ENCODE results near the gene MKRN3. TPM values are rescaled to one million over a fixed set of nuclear protein-coding genes. Genes with fewer than 3 reads are reported as not detected.

The MKRN3 gene
- polyA plus RNA-seq, 1 experiment: 1.2 TPM

DNA sequence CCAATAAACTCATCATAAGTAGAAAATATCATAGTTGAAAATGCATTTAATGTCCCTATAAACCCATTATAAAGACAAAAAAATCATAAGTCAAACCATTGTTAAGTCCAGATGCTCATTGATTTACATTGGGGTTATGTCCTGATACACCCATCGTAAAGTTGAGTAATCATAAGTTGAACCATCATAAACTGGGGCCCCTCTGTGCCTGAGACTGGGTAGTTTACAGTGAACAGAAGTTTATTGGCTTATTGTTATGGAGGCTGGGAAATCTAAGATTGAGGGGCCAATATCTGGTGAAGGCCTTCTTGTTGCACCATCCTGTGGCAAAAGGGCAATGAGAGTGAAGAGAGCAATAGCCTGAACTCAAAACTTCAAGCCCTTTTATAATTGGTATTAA, 10.6 kb downstream of the MKRN3 start:
- DNase-seq (ENCODE audit: low read depth, low spot score): no peak
- CTCF ChIA-PET: no interaction called here
- peaks cover 8% of the 10 kb centered on the region; the same call in 1 of the 2 replicates for H3K9me3 ChIP-seq (ENCODE audit: control insufficient read depth, insufficient read depth, low read length)

DNA sequence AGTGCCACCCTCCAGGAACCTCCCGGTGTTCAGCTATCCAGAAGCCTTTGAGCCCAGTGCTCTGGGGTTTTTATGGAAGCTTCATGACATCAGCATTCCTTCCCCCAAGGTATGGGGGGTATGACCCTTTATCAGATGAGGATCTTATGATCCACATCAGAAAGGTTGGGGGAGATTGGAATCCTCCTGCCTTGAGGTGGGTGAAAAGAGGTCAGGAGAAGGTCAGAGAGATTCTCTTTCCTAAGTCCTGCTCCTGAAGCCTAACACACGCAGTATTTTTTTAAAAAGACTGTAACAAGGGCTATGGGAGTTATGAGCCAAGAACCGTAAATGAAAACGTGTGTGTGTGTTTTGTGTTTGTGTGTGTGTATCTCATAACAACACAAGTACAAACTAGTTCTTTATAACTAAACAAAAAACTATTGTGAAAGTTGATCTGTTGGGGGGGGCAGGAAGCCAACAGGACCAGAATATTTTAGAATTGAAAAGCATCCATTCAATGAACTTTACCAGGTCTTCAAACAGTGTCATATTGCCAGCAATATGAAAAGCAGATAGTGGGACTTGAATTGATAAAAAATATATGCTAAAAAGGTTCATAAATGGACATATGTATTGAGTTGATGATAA, 13.2 kb downstream of the MKRN3 start:
- peaks cover 12% of the 10 kb centered on the region for H3K9me3 ChIP-seq (ENCODE audit: control insufficient read depth, insufficient read depth, low read length)
- no peak overlapping the region for H3K4me3 ChIP-seq (ENCODE audit: low read depth, low read length)
- TF ChIP-seq, protein P1, sequence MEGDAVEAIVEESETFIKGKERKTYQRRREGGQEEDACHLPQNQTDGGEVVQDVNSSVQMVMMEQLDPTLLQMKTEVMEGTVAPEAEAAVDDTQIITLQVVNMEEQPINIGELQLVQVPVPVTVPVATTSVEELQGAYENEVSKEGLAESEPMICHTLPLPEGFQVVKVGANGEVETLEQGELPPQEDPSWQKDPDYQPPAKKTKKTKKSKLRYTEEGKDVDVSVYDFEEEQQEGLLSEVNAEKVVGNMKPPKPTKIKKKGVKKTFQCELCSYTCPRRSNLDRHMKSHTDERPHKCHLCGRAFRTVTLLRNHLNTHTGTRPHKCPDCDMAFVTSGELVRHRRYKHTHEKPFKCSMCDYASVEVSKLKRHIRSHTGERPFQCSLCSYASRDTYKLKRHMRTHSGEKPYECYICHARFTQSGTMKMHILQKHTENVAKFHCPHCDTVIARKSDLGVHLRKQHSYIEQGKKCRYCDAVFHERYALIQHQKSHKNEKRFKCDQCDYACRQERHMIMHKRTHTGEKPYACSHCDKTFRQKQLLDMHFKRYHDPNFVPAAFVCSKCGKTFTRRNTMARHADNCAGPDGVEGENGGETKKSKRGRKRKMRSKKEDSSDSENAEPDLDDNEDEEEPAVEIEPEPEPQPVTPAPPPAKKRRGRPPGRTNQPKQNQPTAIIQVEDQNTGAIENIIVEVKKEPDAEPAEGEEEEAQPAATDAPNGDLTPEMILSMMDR (IDR thresholded peaks at IDR 0.05; ENCODE audit: low read depth, low read length): no peak
- DNase-seq (ENCODE audit: low read depth, low spot score): no peak
- CTCF ChIA-PET: no interaction called here
- POLR2A ChIA-PET: no interaction called here
- no peak overlapping the region for H3K27ac ChIP-seq (ENCODE audit: low read depth, low read length)
- H3K27me3 ChIP-seq (ENCODE audit: control insufficient read depth, insufficient read depth, low read length): no peaks in the 10 kb centered on the region

More for the DNA sequence above, 10.6 kb downstream of the MKRN3 start:
- TF ChIP-seq, protein P1 (IDR thresholded peaks at IDR 0.05; ENCODE audit: low read depth, low read length): no peak
- no peak overlapping the region for H3K4me3 ChIP-seq (ENCODE audit: low read depth, low read length)
- H3K27me3 ChIP-seq (ENCODE audit: control insufficient read depth, insufficient read depth, low read length): no peaks in the 10 kb centered on the region
- POLR2A ChIA-PET: no interaction called here
- H3K27ac ChIP-seq (ENCODE audit: low read depth, low read length): no peak overlapping the region

DNA sequence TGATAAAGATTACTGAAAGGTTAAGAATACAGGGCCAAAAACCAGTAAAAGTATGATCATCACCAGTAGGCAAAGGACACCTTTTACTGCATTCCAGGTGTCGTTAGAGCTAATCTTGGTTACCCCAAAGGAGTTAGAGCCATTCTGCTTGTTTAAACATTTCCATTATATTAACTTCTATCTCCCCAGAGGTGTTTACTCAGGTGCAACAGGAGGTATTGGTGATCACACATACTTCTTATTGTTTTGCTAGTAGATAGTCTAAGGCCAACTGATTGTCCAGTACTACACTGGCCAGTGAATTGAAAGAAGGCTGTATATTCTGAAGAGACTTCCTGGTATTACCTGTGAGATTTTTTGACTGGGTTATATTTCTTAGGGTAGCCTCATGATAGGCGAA, 22.8 kb downstream of the MKRN3 start:
- TF ChIP-seq, protein P1 (IDR thresholded peaks at IDR 0.05; ENCODE audit: low read depth, low read length): no peak
- DNase-seq (ENCODE audit: low read depth, low spot score): no peak
- Histone ChIP-seq H3K4me3 (ENCODE audit: low read depth, low read length) (no peak overlapping the region), H3K27ac (ENCODE audit: low read depth, low read length) (no peak overlapping the region), H3K27me3 (ENCODE audit: control insufficient read depth, insufficient read depth, low read length) (no peaks in the 10 kb centered on the region), H3K9me3 (ENCODE audit: control insufficient read depth, insufficient read depth, low read length) (0 out of 2 replicates have a peak, but pooled peaks cover 4% of the 10 kb centered on the region)
- ChIA-PET CTCF (no interaction called here), POLR2A (no interaction called here)

DNA sequence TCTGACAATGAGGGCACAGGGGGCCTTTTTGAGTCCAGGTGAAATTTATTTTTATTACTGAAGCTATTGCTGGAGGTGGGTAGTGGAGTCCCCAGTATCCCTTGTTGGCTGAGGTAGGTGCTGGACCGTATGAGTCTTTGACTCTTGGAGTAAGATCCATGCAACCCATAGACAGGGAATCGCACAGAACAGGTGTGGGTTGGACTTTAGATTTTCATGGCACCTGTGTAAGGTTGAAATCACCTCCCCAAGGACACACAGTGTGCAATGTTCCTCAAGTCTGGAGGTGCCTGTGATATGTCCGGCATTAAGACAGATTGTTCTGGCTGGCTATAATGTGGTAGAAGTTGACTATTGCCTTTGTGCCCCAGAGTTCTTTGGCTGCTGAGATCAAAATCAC, 23.5 kb downstream of the MKRN3 start:
- no peak overlapping the region for H3K4me3 ChIP-seq (ENCODE audit: low read depth, low read length)
- DNase-seq (ENCODE audit: low read depth, low spot score): no peak
- no peaks in the 10 kb centered on the region for H3K27me3 ChIP-seq (ENCODE audit: control insufficient read depth, insufficient read depth, low read length)
- ChIA-PET POLR2A (no interaction called here), CTCF (no interaction called here)
- TF ChIP-seq, protein P1 (IDR thresholded peaks at IDR 0.05; ENCODE audit: low read depth, low read length): no peak
- H3K27ac ChIP-seq (ENCODE audit: low read depth, low read length): no peak overlapping the region
- H3K9me3 ChIP-seq (ENCODE audit: control insufficient read depth, insufficient read depth, low read length): 0 out of 2 replicates have a peak, but pooled peaks cover 4% of the 10 kb centered on the region

DNA sequence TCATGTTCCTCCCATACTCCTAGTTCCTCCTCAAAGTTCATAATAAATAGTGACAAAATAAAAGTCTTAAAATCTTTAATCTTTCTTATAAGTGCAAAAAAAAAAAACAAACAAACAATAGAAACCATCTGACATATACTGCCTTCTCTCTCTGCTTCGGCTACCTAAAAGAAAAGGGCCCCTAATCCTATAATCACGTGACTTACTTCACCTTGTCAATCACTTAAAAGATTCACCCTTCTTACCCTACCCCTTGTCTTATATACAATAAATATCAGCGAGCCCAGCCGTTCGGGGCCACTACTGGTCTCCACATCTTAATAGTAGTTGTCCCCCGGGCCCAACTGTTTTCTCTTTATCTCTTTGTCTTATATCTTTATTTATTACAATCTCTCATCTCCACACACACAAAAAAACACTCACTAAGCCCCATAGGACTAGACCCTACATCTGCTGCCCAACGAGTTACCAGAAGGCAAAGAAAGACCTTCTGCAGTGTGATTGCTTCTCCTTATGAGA, 28.8 kb downstream of the MKRN3 start:
- H3K9me3 ChIP-seq (ENCODE audit: control insufficient read depth, insufficient read depth, low read length): peaks cover 17% of the 10 kb centered on the region
- no peak for DNase-seq (ENCODE audit: low read depth, low spot score)
- H3K27me3 ChIP-seq (ENCODE audit: control insufficient read depth, insufficient read depth, low read length): no peaks in the 10 kb centered on the region
- POLR2A ChIA-PET: no interaction called here
- H3K27ac ChIP-seq (ENCODE audit: low read depth, low read length): no peak overlapping the region
- TF ChIP-seq, protein P1 (IDR thresholded peaks at IDR 0.05; ENCODE audit: low read depth, low read length): no peak
- no peak overlapping the region for H3K4me3 ChIP-seq (ENCODE audit: low read depth, low read length)
- CTCF ChIA-PET: no interaction called here

Data from AG04450 (cell line).